HCT116 (cell line): ENCODE data around the gene ZNF575. TPM values are rescaled to one million over a fixed set of nuclear protein-coding genes. Genes with fewer than 3 reads are reported as not detected.

Experiments
- ATAC-seq: fragments of 200-7000 bp; cut with Tn5 transposase; 2 replicates; pipeline ENCODE4 v1.9.1; 2020; ENCODE audit warnings: mild to moderate bottlenecking, moderate library complexity
- BruUV-seq: library from RNA; stranded (reverse); fragments of 400-500 nt; replicated peaks from 2 replicates; lab custom pipeline; 2021; lab: Mats Ljungman, UMichigan
- CTCF ChIA-PET: fragments of 300-600 bp; sonication (Branson Sonifier 250); formaldehyde crosslinking; loops from one replicate; lab custom pipeline; 2021; ENCODE audit warnings: antibody characterized with exemption; lab: Charles Lee
- POLR2A ChIA-PET: fragments of 300-600, 350-600 bp; sonication (Branson Sonifier 250); formaldehyde crosslinking; loops from one replicate; lab custom pipeline; 2021; ENCODE audit warnings: antibody characterized with exemption; lab: Charles Lee
- RAD21 ChIA-PET, 2 experiments: fragments of 300-600 bp; sonication (Branson Sonifier 250); formaldehyde crosslinking; loops; one replicate each; lab custom pipeline; 2023; ENCODE audit warnings: low total read pairs in 2 of 2; ENCODE audit not compliant: uncharacterized antibody in 2 of 2, unreplicated experiment in 2 of 2, low non-redundant PET in 1 of 2; lab: Charles Lee
- DNase-seq: peaks from one replicate; pipeline ENCODE4 v3.0.0-alpha.2; 2010; ENCODE audit warnings: low read depth, low spot score
- H2AFZ ChIP-seq: fragments of 200-600 bp; shearing (Covaris generic), sonication (generic); 2 replicates; pipeline ENCODE4 v1.6.1; 2017; ENCODE audit warnings: low read depth, mixed run types, mixed read lengths, antibody characterized with exemption, low read length; ENCODE audit not compliant: poor library complexity, severe bottlenecking
- H3K27ac ChIP-seq: 2 replicates; pipeline ENCODE4 v1.5.1; 2012; ENCODE audit warnings: low read depth, low read length
- H3K27me3 ChIP-seq: fragments of 200-600 bp; sonication (generic); 2 replicates; pipeline ENCODE4 v1.6.1; 2016; ENCODE audit warnings: mixed run types, low read length, mixed read lengths; ENCODE audit not compliant: insufficient read depth
- H3K36me3 ChIP-seq, 2 experiments: fragments of 200-500 bp in 1 of 2; fragments of 200-600 bp in 1 of 2; sonication (Bioruptor generic) in 1 of 2; sonication (generic) in 1 of 2; 2 replicates each; pipeline versions ENCODE4 v1.5.1 to v1.6.1; 2014 to 2016; ENCODE audit warnings: low read length in 2 of 2, inconsistent platforms in 1 of 2, mixed read lengths in 1 of 2, mixed run types in 1 of 2; ENCODE audit not compliant: insufficient read depth in 2 of 2, control insufficient read depth in 1 of 2
- H3K4me1 ChIP-seq, 2 experiments: fragments of 200-600 bp in 1 of 2; sonication (generic) in 1 of 2; 2 replicates each; pipeline versions ENCODE4 v1.5.1 to v1.6.1; 2012 to 2017; ENCODE audit warnings: low read length in 2 of 2, inconsistent platforms in 1 of 2, mild to moderate bottlenecking in 1 of 2, mixed read lengths in 1 of 2, mixed run types in 1 of 2, moderate library complexity in 1 of 2; ENCODE audit not compliant: insufficient read depth in 2 of 2, control insufficient read depth in 1 of 2
- H3K4me2 ChIP-seq: fragments of 200-600 bp; sonication (generic); 2 replicates; pipeline ENCODE4 v1.6.1; 2017; ENCODE audit warnings: mixed run types, low read length, mixed read lengths
- H3K4me3 ChIP-seq, 2 experiments: fragments of 200-600 bp in 1 of 2; sonication (generic) in 1 of 2; replicated peaks in 1 of 2; 2 replicates each; pipeline ENCODE4 v1.5.1; 2011 to 2016; ENCODE audit warnings: low read length in 2 of 2, control low read depth in 1 of 2, low read depth in 1 of 2, mild to moderate bottlenecking in 1 of 2, mixed read lengths in 1 of 2, mixed run types in 1 of 2
- H3K79me2 ChIP-seq: fragments of 200-600 bp; sonication (generic); 2 replicates; pipeline ENCODE4 v1.6.1; 2017; ENCODE audit warnings: mild to moderate bottlenecking, mixed run types, low read length, moderate library complexity, mixed read lengths; ENCODE audit not compliant: insufficient read depth
- H3K9ac ChIP-seq: fragments of 200-600 bp; sonication (generic); 2 replicates; pipeline ENCODE4 v1.6.1; 2016; ENCODE audit warnings: low read length, mixed read lengths
- H3K9me2 ChIP-seq: fragments of 200-600 bp; sonication (generic), shearing (Covaris generic); 2 replicates; pipeline ENCODE4 v1.6.1; 2017; ENCODE audit warnings: mixed run types, mild to moderate bottlenecking, moderate library complexity; ENCODE audit not compliant: insufficient read depth
- H3K9me3 ChIP-seq, 2 experiments: fragments of 200-500 bp in 1 of 2; fragments of 200-600 bp in 1 of 2; sonication (Bioruptor generic) in 1 of 2; sonication (generic) in 1 of 2; 2 replicates each; pipeline ENCODE4 v1.6.1; 2014 to 2017; ENCODE audit warnings: low read length in 2 of 2, mixed read lengths in 2 of 2, inconsistent platforms in 1 of 2, low read depth in 1 of 2, mild to moderate bottlenecking in 1 of 2, mixed run types in 1 of 2, moderate library complexity in 1 of 2; ENCODE audit not compliant: control insufficient read depth in 1 of 2, insufficient read depth in 1 of 2
- H4K20me1 ChIP-seq: fragments of 200-600 bp; sonication (generic), shearing (Covaris generic); 2 replicates; pipeline ENCODE4 v1.6.1; 2017; ENCODE audit warnings: mixed run types, mild to moderate bottlenecking, moderate library complexity; ENCODE audit not compliant: insufficient read depth
- ATF3 ChIP-seq: IDR thresholded peaks from 2 replicates; pipeline ENCODE4 v1.6.1; 2012
- POLR2AphosphoS5 ChIP-seq: IDR thresholded peaks from 2 replicates; pipeline ENCODE4 v1.6.1; 2011; ENCODE audit warnings: mild to moderate bottlenecking, low read depth, low read length, moderate library complexity
- intact Hi-C: fragments of 100-400 bp; cut with micrococcal nuclease; formaldehyde crosslinking; loops from 2 replicates; pipeline ENCODE4 v1.10.0; 2022
- total RNA-seq: library from RNA; stranded (reverse); gene quantifications from one replicate; pipeline ENCODE4 v1.2.1, GENCODE V29; 2021; ENCODE audit not compliant: unreplicated experiment

ZNF575 gene
- total RNA-seq, 1 experiment from 2014 or later: 1.9 TPM

GRCh38 chr19:43525836-43526771, 6.9 kb upstream of the ZNF575 start:
- TF ChIP-seq ATF3 (no peak), POLR2AphosphoS5 (peak; percentile 5; the same call in 1 of the 2 replicates)
- H3K79me2 ChIP-seq: peaks cover 41% of the 10 kb centered on the region
- intact Hi-C loops: loop anchor here (2.0 kb wide), 1 partner anchor 71 kb away; the partner anchor contains the start of genes IRGQ and ZNF576

More at GRCh38 chr19:43525836-43526771, 6.9 kb upstream of the ZNF575 start:
- no peaks in the 10 kb centered on the region for H4K20me1 ChIP-seq
- DNase-seq (no peak), ATAC-seq (peak; percentile 12)
- H3K27me3 ChIP-seq: no peaks in the 10 kb centered on the region
- H3K9me2 ChIP-seq: no peaks in the 10 kb centered on the region
- RAD21 ChIA-PET: no interaction called here
- CTCF ChIA-PET: interaction anchor here (1.2 to 2.3 kb wide), 2 partner anchors 68 to 79 kb away, joined by 4 to 11 read pairs; no protein-coding TSS in a partner anchor
- POLR2A ChIA-PET: interaction anchor here (1.6 kb wide), 1 partner anchor 92 kb away, joined by 3 read pairs; no protein-coding TSS in a partner anchor
- peaks cover 34 to 68% of the 10 kb centered on the region in 2 experiments for H3K4me1 ChIP-seq
- H3K9ac ChIP-seq: peak overlapping the region; percentile 93
- peak overlapping the region; percentile 94 for H3K4me2 ChIP-seq
- no peaks in the 10 kb centered on the region for H3K9me3 ChIP-seq
- BruUV-seq: no TSS peak
- no peaks in the 10 kb centered on the region; a peak in 1 of 4 replicates for H3K36me3 ChIP-seq
- H3K27ac ChIP-seq: peak overlapping the region; percentile 76
- H3K4me3 ChIP-seq: peak overlapping the region; percentile 87 to 100
- no peak overlapping the region for H2AFZ ChIP-seq
